OCI-LY3 (cell line): ENCODE data around the gene ZNF740.

Experiments used
- CTCF ChIP-seq: fragments of 200-600, 300-600 bp; sonication (generic); IDR thresholded peaks from 2 replicates; pipeline ENCODE4 v1.5.1; 2014; ENCODE audit warnings: antibody characterized with exemption, low read length, low read depth
- EZH2phosphoT487 ChIP-seq: fragments of 200-600 bp; shearing (Covaris generic); IDR thresholded peaks from 2 replicates; pipeline ENCODE4 v1.6.1; 2018; ENCODE audit warnings: antibody characterized with exemption, mixed run types, low read depth

GRCh38 chr12:53239643-53240258 is 59.2 kb downstream of the ZNF740 start:
- TF ChIP-seq CTCF, result no peak
- TF ChIP-seq EZH2phosphoT487, result no peak
